Left renal cortex interstitium (tissue), 4 donors: ENCODE measurements around the gene YBX1. TPM values are rescaled to one million over a fixed set of nuclear protein-coding genes. Genes with fewer than 3 reads are reported as not detected.

Source experiments
- DNase-seq, 4 donors: peaks; one replicate each; pipeline ENCODE4 v3.0.0-alpha.2; 2013; ENCODE audit warnings: low read depth in 4 of 4, low spot score in 2 of 4, missing footprints in 1 of 4
- polyA plus RNA-seq, 4 donors: library from polyadenylated mRNA; unstranded; fragments of 120-200 nt; gene quantifications; one replicate each; pipeline ENCODE4 v1.2.1, GENCODE V29; 2013; ENCODE audit not compliant: insufficient read length in 4 of 4

Gene YBX1
- polyA plus RNA-seq, 4 donors, result 607 to 710 (median 647) TPM

DNA sequence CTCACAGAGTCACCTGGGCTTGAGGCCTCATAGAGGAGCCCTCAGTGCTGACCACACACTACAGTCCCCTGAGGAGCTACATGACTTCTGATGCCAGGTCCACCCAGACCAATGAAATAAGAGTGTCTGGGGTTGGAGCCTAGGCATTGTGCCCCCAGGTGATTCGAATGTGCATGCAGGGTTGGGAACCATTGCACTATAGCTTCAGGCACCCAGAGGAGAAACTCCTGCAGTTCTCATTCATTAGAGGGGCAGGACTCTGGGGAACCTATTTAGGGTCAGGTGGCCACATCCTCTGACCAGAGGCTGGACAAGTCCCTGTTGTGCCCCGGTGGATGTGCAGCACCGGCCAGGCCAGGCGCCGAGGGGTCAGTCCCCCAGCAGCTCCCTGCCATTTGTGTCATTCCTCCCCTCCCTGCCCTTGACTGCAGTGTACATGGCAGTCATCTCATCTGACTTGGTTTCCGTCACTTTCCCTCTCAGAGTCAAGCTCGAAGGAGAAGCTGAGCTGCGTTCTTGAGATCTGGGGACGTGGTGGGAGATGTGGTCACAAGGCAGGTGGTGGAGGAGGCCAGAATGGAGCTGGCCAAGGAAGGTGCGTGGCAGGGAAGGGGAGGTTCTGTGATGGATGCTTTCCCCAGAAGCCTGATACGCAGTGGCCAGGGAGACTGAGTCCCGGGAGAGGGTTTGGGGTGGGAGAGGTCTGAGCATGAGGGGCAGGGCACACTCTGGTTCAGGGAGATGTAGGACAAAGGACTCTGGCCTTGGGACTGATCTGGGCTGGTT lies 51.4 kb downstream of the YBX1 start:
- DNase-seq, result no peak

DNA sequence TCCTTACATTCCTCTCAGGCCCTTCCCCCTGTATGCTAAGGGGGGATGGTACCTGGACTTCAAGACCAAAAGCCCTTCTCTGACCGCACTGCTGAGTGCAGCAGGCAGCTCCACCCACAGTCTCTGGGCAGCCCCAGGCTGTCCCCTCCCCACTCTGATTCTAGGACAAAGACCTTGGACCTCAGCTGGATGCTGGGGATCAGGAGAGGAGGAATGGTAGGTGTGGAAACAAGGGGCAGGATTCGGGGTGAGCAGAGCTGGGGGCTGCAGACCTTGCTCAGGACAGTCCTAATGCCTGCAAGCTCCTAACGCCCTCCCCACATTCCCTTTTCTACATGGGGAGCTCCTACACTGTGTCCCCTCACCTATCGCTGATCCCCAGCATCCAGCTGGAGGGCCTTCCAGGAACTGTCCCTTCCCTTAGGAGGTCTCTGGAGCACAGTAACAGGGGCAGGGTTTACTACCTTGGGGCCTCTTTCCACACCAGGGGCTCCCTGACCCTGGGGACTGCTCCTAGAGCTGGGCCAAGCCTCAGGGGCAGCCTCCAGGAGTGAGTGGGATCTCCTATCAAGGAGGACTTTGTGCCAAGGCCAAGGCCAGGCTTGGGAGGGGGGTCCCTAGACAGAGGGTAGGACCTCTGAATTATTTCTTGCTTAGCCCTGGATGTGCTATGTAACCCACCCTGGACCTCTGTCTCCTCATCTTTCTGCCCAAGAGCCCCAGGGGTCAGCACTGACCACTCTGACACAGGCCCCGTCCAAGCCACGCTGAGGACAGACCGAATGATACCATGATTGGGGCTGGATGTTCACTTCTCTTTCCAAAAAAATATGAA lies 52.2 kb downstream of the YBX1 start:
- no peak for DNase-seq

DNA sequence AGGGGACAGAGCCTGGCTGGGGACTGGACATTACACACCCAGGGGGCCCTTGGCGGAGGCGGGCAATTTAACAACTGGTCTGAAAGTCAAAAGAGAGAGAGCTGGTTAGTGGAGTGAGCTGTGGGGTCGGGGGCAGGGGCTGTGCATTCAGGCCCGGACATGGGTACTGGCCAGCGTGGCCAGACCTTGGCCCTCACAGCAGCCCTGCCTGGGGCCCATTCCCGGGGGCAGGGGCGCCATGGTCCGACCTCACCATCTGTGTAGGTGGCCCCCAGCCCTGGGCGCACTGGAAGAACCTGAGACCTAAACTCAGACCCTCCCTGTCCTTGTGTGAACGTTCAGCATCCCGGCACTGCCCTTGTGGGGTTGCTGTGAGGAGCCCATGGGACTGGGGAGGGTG lies 52.8 kb downstream of the YBX1 start:
- DNase-seq, result no peak

DNA sequence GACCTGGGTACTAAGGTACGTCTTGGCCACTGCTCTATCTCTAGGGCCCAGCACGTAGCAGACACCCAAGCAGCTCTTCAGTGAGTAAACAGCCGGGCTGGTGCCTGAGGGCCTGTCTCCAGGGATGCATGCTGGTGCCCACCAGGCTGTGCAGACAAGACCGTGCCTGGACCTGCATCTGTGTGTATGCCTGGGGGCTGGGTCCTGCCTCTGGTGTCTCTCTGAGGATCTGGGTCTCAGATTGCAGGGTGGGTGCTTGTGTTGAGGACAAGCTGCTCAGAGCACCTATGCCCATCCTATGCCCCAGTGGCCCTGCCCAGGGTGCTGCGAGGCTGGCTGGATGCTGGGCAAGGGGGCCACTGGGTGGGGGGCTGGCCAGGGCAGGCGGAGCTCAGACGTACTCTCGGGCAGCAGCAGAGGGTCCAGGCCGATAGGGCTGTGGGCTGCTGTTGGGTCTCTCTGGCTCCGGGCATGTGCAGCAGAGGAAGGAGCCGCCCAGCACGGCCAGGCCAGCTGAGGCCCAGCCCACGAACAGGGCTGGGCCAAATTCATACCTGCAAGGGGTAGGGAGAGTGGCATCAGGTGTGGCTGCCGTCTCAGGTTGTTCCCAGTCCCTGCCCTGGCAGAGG lies 53.4 kb downstream of the YBX1 start:
- DNase-seq, result no peak

DNA sequence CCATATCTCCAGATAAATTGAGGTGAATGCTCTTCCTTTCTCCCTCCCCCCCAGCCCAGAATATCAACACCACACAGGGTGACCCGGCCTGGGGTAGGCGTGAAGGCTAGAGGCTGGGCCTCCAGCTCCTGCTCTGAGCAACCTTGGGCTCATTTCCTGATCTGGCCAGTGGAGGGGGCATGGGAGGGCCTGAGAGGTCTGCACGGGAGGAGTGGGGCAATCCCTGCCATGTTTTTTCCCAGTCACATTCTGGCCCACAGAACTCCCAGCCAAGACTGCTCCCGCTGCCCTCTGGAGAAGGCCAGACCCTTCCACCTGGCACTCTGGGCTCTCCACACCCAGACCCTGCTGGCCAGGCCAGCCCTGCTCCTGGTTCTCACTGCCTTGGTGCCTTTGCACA lies 53.9 kb downstream of the YBX1 start:
- no peak for DNase-seq

DNA sequence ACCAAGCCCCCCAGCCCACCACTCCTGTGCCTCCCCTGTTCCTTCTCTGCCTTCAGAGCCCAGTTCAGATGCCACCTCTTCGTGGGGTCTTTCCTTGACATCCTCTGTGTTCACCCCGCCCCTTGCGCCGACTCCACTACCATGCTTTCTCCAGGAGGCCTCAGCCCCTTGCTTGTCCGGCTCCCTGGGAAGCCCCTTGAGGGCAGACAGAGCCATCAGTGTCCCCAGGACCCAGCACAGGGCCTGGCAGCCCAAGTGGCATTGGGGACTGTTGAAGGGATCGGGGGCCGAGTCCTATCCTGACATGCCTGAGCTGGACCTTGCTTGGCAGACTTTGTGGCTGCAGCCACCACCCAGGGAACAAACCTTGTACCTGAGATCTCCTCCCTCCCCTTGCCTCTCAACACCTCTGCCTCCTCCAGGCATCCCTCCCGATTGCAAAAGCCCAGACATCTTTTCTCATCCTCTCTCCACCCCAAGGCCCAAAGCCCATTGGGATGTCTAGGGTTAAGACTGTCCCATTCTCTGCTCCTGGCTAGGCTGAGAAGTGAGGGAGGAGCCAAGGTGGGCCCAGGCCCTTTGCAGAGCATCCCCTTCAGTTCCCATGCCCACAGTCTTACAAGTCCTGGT lies 54.5 kb downstream of the YBX1 start:
- no peak for DNase-seq

DNA sequence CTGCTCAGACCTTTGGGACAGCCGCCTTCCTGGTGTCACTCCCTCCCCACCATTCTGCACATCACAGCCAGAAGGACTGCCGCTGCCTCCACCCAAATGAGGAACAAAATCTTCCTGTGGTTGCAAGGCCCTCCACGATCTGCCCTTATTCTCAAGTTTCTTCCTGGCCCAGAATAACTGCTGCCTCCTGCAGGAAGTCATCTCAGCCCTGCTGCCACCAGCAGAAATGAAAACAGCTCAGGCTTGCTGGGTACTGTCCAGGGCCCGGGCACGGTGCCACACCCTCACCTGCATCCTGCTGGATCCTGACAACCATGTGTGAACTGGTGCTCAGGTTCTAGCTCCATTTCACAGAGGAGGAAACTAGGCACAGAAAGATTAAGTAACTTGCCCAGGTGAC lies 55.0 kb downstream of the YBX1 start:
- no peak for DNase-seq

DNA sequence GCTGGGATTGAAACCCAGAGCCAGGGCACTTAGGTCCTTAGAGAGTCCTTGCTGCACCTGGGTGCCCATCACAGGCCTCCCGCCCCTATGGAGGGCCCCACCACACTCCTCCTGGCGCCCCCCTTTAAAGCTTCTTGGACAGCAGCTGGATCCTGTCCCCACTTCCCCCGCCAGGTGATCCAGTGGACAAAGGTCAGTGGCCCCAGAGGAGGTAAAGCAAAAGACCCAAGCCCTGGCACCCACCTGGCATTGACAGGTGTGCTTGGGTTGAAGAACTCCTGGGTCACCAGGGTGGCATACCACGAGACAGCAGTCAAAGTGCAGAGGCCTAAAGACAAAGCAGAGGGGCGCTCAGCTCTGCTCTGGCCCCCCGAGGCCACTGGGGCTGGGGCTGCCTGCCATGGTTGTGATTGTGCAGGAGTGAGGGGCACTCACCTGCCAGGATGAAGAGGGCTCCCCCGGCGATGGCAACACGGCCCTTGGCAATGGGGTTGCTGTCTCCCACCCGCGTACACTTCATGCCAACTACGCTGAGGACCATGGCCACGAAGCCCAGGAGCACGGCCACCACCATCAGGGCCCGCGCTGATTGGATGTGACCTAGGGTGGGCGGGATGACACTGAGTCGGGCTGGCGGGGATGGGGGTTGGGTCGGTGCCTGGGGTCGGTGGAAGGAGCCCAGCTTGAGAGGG lies 55.9 kb downstream of the YBX1 start:
- no peak for DNase-seq

DNA sequence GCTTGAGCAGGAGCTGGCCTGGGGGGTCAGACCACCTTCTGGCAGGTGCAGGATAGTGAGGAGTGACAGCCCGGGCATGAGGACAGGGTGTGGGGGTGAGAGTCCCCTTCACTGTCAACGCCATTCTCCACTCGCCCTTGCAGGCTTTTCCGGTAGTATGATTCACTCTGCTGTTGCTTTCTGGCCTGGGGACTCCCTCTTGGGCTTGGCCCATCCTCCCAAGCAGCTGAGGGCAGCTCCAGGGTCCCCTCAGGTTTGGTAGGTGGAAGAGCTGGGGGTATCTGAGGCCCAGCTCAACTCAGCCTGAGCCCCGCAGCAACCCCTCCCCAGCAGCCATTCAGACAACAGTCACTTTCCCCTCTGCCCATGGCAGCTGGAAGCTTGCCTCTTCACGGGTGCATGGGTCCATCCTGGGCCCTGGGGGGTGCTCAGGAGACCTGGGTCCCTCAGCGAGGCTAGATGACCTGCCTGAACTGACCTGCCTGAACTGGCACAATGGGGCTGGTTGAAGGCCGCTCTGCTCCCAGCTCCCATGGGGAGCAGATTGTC lies 56.5 kb downstream of the YBX1 start:
- DNase-seq, result no peak

DNA sequence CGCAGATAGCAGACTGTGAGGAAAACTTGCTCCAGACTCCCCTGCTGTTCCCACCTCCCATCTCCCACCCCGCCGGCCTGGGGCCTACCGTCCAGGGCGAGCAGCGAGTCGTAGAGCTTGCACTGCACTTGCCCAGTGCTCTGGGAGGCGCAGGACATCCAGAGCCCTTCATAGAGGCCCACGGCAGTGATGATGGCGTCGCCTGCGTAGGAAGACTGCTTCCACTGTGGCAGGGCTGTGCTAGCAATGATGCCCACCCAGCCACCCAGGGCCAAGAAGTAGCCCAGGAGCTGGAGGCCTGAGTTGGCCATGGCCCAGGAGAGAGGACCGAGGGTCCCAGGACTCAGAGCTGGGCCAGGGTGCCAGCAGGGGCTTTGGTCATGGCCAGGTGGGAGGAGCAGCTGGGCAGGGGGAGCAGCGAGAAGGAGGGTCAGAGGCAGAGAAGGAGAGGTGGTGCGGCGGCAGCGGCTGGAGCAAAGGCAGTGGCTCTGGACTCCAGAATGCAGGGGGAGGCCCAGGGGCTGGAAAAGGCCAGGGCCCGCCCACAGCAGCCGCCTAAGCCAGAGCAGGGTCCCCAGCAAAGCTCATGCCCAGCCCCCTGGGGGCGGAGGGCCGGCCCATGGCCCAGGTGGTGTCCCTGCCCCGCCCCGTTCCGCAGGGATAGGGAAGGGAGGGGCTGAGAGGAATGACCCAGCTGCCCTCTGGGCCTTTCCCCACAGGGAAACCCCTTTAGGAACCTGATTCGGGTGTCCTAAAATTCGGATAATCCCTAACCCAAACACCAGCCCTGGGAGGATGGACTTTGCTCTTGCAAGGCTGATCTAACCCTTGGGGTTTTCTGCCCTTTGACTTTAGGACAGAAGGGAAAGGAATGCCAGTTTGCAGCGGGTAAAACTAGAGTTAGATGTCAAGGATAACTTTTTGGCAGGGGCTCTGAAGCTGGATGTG lies 57.8 kb downstream of the YBX1 start, which contains the start of gene CLDN19:
Gene CLDN19 (minus strand): TSS at position 484 of the 948 bp plus-strand sequence. CDS start 173 bp downstream, at position 311.
- DNase-seq, result peak in 1 of 4 donors; percentile 46

DNA sequence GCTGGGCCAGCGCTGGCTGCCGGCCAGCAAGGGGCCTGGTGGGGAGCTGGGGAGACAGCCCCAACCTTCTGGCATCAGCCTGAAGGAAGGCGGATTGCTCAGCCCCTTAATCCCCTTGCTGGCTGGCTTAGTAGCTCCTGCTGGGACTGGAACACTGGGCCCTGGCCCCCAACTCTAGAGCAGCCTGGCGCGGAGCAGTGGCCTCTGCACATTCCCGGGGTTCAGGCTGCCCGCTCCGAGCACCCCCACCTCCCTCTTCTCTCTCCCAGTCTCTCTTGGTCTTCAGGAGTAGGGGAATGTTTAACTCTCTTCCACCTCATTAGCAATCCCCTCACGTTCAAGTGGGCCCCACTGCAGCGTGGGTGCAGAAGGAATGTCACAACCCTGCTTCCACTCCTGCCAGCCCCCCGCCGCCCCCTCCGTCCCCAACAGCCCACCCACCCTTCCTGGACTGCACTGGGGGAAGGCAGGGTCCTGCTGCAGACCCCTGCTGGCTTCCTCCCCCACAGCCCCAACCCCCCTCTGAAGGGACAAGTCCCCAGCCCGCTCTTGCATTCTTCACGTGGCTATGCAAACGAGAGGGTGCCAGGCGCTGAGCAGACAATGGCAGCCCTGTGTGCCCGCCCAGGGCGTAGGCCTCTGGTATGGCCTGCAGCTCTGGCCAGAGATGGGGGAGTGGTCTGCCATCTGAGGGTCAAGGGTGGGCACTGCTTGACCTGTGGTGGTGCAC lies 58.8 kb downstream of the YBX1 start:
- DNase-seq, result no peak

DNA sequence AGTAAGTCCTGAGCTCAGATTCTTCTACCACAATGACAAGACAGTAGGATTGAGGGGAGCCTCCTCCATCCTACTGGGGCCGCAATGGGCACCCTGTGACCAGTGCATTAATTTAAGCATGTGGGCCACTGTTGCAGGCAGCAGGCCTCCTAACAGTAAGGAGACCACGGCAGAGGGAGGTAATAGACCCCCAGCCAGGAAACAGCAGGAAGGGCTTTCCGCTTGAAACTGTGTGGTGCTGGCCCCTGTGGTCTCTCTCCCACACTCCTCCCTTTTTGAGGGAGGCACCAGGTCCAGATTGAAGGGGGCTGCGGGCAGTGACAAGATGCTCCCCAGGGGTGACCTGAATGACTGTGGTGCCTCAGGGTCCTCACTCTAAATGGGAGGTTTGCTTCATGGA lies 59.5 kb downstream of the YBX1 start:
- DNase-seq, result no peak

DNA sequence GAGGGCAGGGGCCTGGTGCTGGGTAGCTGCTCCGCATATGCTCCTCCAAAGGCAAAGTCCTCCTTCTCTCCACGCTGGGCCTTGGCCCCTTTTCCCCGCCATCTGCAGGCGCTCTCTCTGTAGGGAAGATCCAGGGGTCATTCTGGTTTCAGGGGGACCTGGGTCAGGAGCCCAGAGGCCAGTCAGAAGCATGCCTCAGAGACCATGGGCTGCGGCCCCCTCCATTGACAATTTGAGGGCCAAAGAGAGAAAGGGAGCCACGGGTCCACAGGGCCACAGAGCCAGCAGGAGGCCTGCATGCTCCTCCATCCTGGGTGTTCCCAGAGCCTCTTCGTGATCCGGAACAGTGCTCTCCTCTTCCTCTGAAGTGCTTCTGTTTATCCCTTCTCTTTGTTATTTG lies 59.9 kb downstream of the YBX1 start:
- no peak for DNase-seq

DNA sequence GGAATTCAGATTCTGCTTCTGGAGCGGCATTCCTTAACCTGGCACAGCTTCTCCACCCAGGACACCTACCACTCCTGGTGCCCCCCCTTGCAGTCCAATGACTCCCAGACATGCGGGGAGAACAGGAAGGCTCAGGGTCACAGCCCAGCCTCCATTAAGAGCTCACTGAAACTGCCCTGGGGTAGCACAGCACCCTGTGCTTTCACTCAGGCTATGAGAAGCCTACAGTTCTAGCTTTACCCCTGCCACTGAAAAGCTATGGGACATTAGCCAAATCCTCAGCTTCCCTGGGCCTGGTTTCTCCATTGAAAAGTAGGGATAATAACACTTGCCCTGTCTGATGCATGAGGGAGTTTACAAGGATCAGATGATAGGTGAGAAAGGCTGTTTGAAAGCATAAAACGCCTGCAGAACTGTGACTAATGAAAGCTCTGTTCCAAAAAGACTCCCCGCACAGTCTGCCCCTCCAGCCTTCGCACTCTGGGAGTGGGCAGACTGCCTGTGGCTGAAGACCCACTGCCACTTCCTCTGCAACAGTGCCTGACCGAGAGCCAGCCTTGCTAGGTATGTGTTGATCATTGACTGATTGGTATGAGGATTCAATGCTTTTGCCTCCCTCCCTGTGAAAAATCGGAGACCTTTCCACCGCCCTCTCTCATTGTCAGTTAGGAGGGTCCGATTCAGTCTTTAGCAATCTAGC lies 60.5 kb downstream of the YBX1 start:
- no peak for DNase-seq

DNA sequence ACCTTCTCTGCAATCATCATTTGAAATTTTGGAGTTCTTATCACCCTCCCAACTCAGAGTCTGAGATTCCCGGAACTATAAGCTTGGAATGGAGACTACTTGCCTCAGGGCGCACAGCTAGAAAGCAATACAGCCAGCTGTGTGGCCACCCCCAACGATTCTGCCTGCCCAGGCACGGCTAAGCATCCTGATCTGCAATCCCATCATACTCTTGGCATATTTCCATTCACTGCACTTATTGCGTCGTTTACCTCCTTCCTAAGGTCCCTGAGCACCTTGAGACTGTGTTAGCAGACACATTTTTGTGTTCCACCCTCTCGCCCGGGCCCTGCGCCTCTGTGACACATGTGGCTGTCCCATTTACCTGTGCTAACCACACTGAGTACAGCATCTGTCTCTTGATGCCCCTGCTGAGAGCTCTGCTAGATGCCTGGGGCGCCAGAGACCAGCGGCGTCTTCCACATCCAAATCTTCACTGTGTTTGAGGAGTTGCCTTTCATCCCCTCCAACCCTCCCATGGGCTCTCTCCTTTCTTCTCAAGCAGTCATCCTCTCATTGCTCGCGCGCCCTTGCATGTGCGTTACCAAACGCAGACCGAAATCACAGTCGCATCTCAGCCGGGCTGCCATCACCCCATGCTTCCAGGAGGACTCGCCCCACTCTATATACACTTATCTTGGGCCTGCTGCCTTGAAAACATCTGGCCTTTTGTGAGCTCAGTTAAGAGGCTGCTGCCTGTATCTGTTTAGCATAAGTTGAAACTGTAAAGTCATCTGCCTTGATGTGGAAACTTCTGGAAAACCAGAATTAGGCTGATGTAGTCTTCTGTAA lies 61.3 kb downstream of the YBX1 start:
- DNase-seq, result no peak

DNA sequence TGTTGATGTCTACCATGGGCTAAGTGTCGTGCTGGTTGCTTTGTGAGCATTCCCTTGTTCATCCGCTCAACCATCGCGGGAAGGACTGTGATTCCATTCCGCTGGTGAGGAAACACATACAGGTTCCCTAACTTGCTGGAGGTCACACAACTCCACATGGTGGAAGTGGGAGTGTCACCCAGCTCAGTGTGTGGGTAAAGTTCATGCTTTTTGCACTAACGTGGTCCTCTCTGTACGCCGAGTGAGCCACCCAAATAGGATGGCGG lies 61.9 kb downstream of the YBX1 start:
- no peak for DNase-seq

DNA sequence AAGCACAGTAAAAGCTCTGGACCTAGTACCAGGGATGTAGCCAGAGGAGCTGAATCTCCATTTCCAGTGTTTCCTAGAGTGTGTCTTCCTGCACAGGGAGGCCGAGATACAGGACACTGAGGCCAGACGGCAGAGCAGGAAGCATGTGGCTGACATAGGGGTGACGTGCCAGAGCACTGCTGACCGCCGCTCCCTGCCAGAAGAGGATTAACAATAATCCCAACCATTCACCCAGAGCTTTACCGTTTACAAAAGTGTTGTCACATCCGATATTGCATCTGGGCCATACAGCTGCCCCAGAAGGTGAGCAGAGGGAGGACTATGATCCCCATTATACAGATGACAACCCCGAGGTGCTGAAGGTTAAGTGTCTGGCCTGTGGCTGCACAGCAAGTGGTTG lies 63.6 kb downstream of the YBX1 start:
- no peak for DNase-seq
